ENCODE results near the gene CLIC6.

- TF ChIP-seq CTCF (IDR thresholded peaks at IDR 0.05), result no peak
- no peak for TF ChIP-seq ZFX (IDR thresholded peaks at IDR 0.05; ENCODE audit: borderline replicate concordance)
Observed at GRCh38 chr21:34648739-34649297, 20.0 kb upstream of the CLIC6 start.
